Cardiac septum (tissue), 1 donor: ENCODE results near the gene SLC39A7. TPM values are rescaled to one million over a fixed set of nuclear protein-coding genes. Genes with fewer than 3 reads are reported as not detected.

Experiments
- DNase-seq: peaks from one replicate; pipeline ENCODE4 v3.0.0-alpha.2; 2020; ENCODE audit warnings: low spot score
- intact Hi-C: fragments of 100-400 bp; cut with DNase I; formaldehyde crosslinking; loops from one replicate; pipeline ENCODE4 v1.14.0; 2022
- total RNA-seq: library from RNA; stranded (reverse); fragmentation: NEBNext Ultra II Directional; extraction: Animal tissue kit (Norgen Biotek cat#: 25700); gene quantifications from one replicate; pipeline ENCODE4 v1.2.1, GENCODE V29; 2021
- donor health status: DM: no; HTN: no; CAD: no.

Gene SLC39A7
- total RNA-seq, 1 donor from 2014 or later, result 62.4 TPM

GRCh38 chr6:33169291-33170175 is 31.1 kb upstream of the SLC39A7 start:
- DNase-seq, result no peak
- intact Hi-C loops, result no loop called here

- DNase-seq, result peak; percentile 54
- intact Hi-C loops, result no loop called here
Observed at GRCh38 chr6:33170176-33171015, 30.3 kb upstream of the SLC39A7 start.

GRCh38 chr6:33171016-33171879 is 29.4 kb upstream of the SLC39A7 start:
- intact Hi-C loops, result no loop called here
- peak; percentile 49 for DNase-seq

- intact Hi-C loops, result no loop called here
- peak; percentile 63 for DNase-seq
Observed at GRCh38 chr6:33171880-33172687, 28.6 kb upstream of the SLC39A7 start.

- peak; percentile 43 for DNase-seq
- intact Hi-C loops, result no loop called here
Observed at GRCh38 chr6:33172688-33173534, 27.8 kb upstream of the SLC39A7 start.

GRCh38 chr6:33173535-33174180 is 27.0 kb upstream of the SLC39A7 start:
- intact Hi-C loops, result no loop called here
- no peak for DNase-seq

- DNase-seq, result no peak
- intact Hi-C loops, result no loop called here
Observed at GRCh38 chr6:33174784-33175183, 25.9 kb upstream of the SLC39A7 start.

GRCh38 chr6:33175436-33176069 is 25.1 kb upstream of the SLC39A7 start:
- intact Hi-C loops, result no loop called here
- no peak for DNase-seq

GRCh38 chr6:33176906-33177305 is 23.8 kb upstream of the SLC39A7 start:
- no peak for DNase-seq
- intact Hi-C loops, result no loop called here

- DNase-seq, result no peak
- intact Hi-C loops, result no loop called here
Observed at GRCh38 chr6:33177552-33178446, 22.9 kb upstream of the SLC39A7 start.

- DNase-seq, result no peak
- intact Hi-C loops, result no loop called here
Observed at GRCh38 chr6:33178755-33179475, 21.8 kb upstream of the SLC39A7 start.

GRCh38 chr6:33181141-33181540 is 19.5 kb upstream of the SLC39A7 start:
- intact Hi-C loops, result no loop called here

GRCh38 chr6:33183071-33183683 is 17.5 kb upstream of the SLC39A7 start:
- DNase-seq, result no peak
- intact Hi-C loops, result no loop called here

More at GRCh38 chr6:33181141-33181540, 19.5 kb upstream of the SLC39A7 start:
- no peak for DNase-seq

- no peak for DNase-seq
- intact Hi-C loops, result no loop called here
Observed at GRCh38 chr6:33185190-33185589, 15.5 kb upstream of the SLC39A7 start.

- DNase-seq, result no peak
- intact Hi-C loops, result no loop called here
Observed at GRCh38 chr6:33185654-33186187, 14.9 kb upstream of the SLC39A7 start.
